GM10266 (cell line): ENCODE results near the gene PAPLN.

Source experiments
- DNase-seq: peaks from one replicate; pipeline ENCODE4 v3.0.0; 2012; ENCODE audit errors: extremely low spot score
- CTCF ChIP-seq: IDR thresholded peaks from 2 replicates; pipeline ENCODE4 v1.5.1; 2012; ENCODE audit warnings: mild to moderate bottlenecking, low read depth; ENCODE audit not compliant: control insufficient read depth, insufficient read depth; ENCODE audit errors: missing control alignments

PAPLN gene

GRCh38 chr14:73255005-73255400 lies 17.7 kb downstream of the PAPLN start:
- TF ChIP-seq CTCF, result no peak
- DNase-seq, result no peak

- DNase-seq, result no peak
- TF ChIP-seq CTCF, result no peak
Measured at GRCh38 chr14:73255693-73256225, 18.5 kb downstream of the PAPLN start.

GRCh38 chr14:73258076-73258475 lies 20.8 kb downstream of the PAPLN start:
- DNase-seq, result no peak
- no peak for TF ChIP-seq CTCF

- no peak for DNase-seq
- no peak for TF ChIP-seq CTCF
Measured at GRCh38 chr14:73258845-73259611, 21.7 kb downstream of the PAPLN start.

GRCh38 chr14:73259837-73260236 lies 22.5 kb downstream of the PAPLN start:
- TF ChIP-seq CTCF, result no peak
- DNase-seq, result no peak

- no peak for TF ChIP-seq CTCF
- DNase-seq, result no peak
Measured at GRCh38 chr14:73260574-73260973, 23.3 kb downstream of the PAPLN start.

GRCh38 chr14:73261075-73261474 lies 23.8 kb downstream of the PAPLN start:
- DNase-seq, result no peak
- TF ChIP-seq CTCF, result no peak
